Measurements from ENCODE around the gene LRSAM1.

DNA sequence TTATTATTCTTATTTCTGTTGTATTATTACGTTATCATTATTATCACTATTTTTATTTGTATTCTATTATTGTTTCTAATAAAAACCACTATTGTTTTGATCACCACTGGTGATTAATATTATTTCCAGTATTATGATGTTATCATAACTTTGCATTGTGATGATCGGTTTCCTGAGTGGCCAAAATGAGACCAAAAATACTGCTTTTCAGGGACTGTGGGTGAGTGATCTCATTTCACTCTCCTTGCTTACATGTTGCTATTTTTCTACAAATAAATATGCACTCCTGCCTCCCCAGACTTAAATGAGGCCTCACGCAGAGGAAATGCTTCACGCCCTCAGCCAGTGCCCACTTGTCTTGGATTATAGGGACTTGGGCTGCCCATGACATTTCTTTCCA is 78.4 kb downstream of the LRSAM1 start:
- TF ChIP-seq, protein P1, sequence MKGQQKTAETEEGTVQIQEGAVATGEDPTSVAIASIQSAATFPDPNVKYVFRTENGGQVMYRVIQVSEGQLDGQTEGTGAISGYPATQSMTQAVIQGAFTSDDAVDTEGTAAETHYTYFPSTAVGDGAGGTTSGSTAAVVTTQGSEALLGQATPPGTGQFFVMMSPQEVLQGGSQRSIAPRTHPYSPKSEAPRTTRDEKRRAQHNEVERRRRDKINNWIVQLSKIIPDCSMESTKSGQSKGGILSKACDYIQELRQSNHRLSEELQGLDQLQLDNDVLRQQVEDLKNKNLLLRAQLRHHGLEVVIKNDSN (IDR thresholded peaks at IDR 0.05) = no peak
- TF ChIP-seq TEAD4 (IDR thresholded peaks at IDR 0.05) (no peak), TAF1 (IDR thresholded peaks at IDR 0.05; ENCODE audit: low read depth) (no peak), EGR1 (IDR thresholded peaks at IDR 0.05) (no peak), YY1 (IDR thresholded peaks at IDR 0.05; ENCODE audit: low read depth) (no peak), EP300 (IDR thresholded peaks at IDR 0.05; ENCODE audit: borderline replicate concordance) (no peak)
- TF ChIP-seq, protein P2, sequence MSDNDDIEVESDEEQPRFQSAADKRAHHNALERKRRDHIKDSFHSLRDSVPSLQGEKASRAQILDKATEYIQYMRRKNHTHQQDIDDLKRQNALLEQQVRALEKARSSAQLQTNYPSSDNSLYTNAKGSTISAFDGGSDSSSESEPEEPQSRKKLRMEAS (IDR thresholded peaks at IDR 0.05) = no peak
- TF ChIP-seq, protein P3, sequence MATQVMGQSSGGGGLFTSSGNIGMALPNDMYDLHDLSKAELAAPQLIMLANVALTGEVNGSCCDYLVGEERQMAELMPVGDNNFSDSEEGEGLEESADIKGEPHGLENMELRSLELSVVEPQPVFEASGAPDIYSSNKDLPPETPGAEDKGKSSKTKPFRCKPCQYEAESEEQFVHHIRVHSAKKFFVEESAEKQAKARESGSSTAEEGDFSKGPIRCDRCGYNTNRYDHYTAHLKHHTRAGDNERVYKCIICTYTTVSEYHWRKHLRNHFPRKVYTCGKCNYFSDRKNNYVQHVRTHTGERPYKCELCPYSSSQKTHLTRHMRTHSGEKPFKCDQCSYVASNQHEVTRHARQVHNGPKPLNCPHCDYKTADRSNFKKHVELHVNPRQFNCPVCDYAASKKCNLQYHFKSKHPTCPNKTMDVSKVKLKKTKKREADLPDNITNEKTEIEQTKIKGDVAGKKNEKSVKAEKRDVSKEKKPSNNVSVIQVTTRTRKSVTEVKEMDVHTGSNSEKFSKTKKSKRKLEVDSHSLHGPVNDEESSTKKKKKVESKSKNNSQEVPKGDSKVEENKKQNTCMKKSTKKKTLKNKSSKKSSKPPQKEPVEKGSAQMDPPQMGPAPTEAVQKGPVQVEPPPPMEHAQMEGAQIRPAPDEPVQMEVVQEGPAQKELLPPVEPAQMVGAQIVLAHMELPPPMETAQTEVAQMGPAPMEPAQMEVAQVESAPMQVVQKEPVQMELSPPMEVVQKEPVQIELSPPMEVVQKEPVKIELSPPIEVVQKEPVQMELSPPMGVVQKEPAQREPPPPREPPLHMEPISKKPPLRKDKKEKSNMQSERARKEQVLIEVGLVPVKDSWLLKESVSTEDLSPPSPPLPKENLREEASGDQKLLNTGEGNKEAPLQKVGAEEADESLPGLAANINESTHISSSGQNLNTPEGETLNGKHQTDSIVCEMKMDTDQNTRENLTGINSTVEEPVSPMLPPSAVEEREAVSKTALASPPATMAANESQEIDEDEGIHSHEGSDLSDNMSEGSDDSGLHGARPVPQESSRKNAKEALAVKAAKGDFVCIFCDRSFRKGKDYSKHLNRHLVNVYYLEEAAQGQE (IDR thresholded peaks at IDR 0.05; ENCODE audit: low read depth) = no peak
